Peyer's patch (tissue), 4 donors: ENCODE results near the gene ZNF496. TPM values are rescaled to one million over a fixed set of nuclear protein-coding genes. Genes with fewer than 3 reads are reported as not detected.
A peak's percentile ranks its signal among the peaks of the same experiment; 100 is the strongest.
"Not testable (repeated sequence)": the region's sequence is repeated elsewhere in the genome, so short reads cannot be mapped to it uniquely, and the experiment has no call there.

Experiments
- DNase-seq, 3 donors: peaks; one replicate each; pipeline ENCODE4 v3.0.0-alpha.2; 2017 to 2019
- H3K27ac ChIP-seq, 4 donors: fragments of 200-600 bp; sonication (generic); one replicate each; pipeline ENCODE4 v1.5.1; 2016 to 2019
- H3K27me3 ChIP-seq, 2 donors: fragments of 200-600 bp; sonication (generic); one replicate each; pipeline ENCODE4 v1.5.1; 2019
- H3K36me3 ChIP-seq, 3 donors: fragments of 200-600 bp; sonication (generic); one replicate each; pipeline ENCODE4 v1.5.1; 2016 to 2019
- H3K4me1 ChIP-seq, 4 donors: fragments of 200-600 bp; sonication (generic); one replicate each; pipeline ENCODE4 v1.5.1; 2016 to 2019
- H3K4me3 ChIP-seq, 4 donors: fragments of 200-600 bp; sonication (generic); 1 replicate in 3 of 4; 2 replicates in 1 of 4; pipeline ENCODE4 v1.5.1; 2016 to 2019; ENCODE audit warnings: mild to moderate bottlenecking in 1 of 4
- H3K9me3 ChIP-seq, 4 donors: fragments of 200-600 bp; sonication (generic); one replicate each; pipeline ENCODE4 v1.5.1; 2016 to 2019; ENCODE audit warnings: mild to moderate bottlenecking in 1 of 4
- POLR2A ChIP-seq, 2 donors: fragments of 450-650 bp; IDR thresholded peaks; one replicate each; pipeline ENCODE4 v1.5.1; 2017; ENCODE audit warnings: antibody characterized with exemption in 2 of 2, mild to moderate bottlenecking in 2 of 2, moderate library complexity in 2 of 2
- total RNA-seq, 4 donors: library from RNA; depleted of rRNA; stranded (reverse); fragments of >200 nt; gene quantifications; one replicate each; pipeline ENCODE4 v1.1.0, GENCODE V29; 2016
- TF ChIP-seq, protein P1 (sequence below), 6 experiments: fragments of 450-650 bp in 4 of 6; fragments of 200-600 bp in 2 of 6; sonication (generic) in 1 of 6; IDR thresholded peaks; one replicate each; pipeline ENCODE4 v1.5.1; 2017 to 2019; ENCODE audit warnings: antibody characterized with exemption in 6 of 6, mild to moderate bottlenecking in 3 of 6, moderate library complexity in 1 of 6

Gene ZNF496
- total RNA-seq, 4 donors from 2014 or later = 8.2 to 31.4 (median 23.5) TPM

GRCh38 chr1:247366926-247367645, 35.4 kb upstream of the ZNF496 start:
- H3K4me3 ChIP-seq = no peak overlapping the region
- peaks cover 0 to 11% (median 0%) of the 10 kb centered on the region in 4 donors for H3K9me3 ChIP-seq
- H3K4me1 ChIP-seq = no peaks in the 10 kb centered on the region
- no peak overlapping the region for H3K27ac ChIP-seq
- DNase-seq = no peak
- TF ChIP-seq POLR2A (IDR thresholded peaks at IDR 0.05) = no peak
- TF ChIP-seq, protein P1, sequence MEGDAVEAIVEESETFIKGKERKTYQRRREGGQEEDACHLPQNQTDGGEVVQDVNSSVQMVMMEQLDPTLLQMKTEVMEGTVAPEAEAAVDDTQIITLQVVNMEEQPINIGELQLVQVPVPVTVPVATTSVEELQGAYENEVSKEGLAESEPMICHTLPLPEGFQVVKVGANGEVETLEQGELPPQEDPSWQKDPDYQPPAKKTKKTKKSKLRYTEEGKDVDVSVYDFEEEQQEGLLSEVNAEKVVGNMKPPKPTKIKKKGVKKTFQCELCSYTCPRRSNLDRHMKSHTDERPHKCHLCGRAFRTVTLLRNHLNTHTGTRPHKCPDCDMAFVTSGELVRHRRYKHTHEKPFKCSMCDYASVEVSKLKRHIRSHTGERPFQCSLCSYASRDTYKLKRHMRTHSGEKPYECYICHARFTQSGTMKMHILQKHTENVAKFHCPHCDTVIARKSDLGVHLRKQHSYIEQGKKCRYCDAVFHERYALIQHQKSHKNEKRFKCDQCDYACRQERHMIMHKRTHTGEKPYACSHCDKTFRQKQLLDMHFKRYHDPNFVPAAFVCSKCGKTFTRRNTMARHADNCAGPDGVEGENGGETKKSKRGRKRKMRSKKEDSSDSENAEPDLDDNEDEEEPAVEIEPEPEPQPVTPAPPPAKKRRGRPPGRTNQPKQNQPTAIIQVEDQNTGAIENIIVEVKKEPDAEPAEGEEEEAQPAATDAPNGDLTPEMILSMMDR (IDR thresholded peaks at IDR 0.05) = no peak
- H3K27me3 ChIP-seq = no peaks in the 10 kb centered on the region
- H3K36me3 ChIP-seq = no peaks in the 10 kb centered on the region

- H3K27ac ChIP-seq, H3K4me1 ChIP-seq, H3K4me3 ChIP-seq, DNase-seq, H3K36me3 ChIP-seq, H3K27me3 ChIP-seq: not testable (repeated sequence)
- peaks cover 0 to 11% (median 0%) of the 10 kb centered on the region in 4 donors for H3K9me3 ChIP-seq
Measured at GRCh38 chr1:247366345-247366744, 34.7 kb upstream of the ZNF496 start.

DNA sequence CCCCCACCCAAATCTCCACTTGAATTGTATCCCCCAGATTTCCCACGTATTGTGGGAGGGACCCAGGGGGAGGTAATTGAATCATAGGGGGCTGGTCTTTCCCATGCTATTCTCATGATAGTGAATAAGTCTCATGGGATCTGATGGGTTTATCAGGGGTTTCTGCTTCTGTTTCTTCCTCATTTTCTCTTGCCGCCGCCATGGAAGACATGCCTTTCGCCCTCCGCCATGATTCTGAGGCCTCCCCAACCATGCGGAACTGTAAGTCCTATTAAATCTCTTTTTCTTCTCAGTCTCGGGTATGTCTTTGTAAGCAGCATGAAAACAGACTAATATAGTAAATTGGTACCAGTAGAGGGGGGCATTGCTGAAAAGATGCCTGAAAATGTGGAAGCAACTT, 33.4 kb upstream of the ZNF496 start:
- H3K27me3 ChIP-seq = no peaks in the 10 kb centered on the region
- TF ChIP-seq, protein P1 (IDR thresholded peaks at IDR 0.05) = no peak
- TF ChIP-seq POLR2A (IDR thresholded peaks at IDR 0.05) = no peak
- no peak overlapping the region for H3K27ac ChIP-seq
- peaks cover 0 to 11% (median 0%) of the 10 kb centered on the region in 4 donors for H3K9me3 ChIP-seq
- no peak overlapping the region for H3K4me3 ChIP-seq
- peaks cover 0 to 10% (median 0%) of the 10 kb centered on the region in 4 donors for H3K4me1 ChIP-seq
- DNase-seq = no peak
- no peaks in the 10 kb centered on the region for H3K36me3 ChIP-seq

GRCh38 chr1:247363000-247363399, 31.3 kb upstream of the ZNF496 start:
- not testable (repeated sequence) for DNase-seq, H3K27ac ChIP-seq, H3K36me3 ChIP-seq, H3K4me1 ChIP-seq, H3K27me3 ChIP-seq, H3K4me3 ChIP-seq
- H3K9me3 ChIP-seq = peaks cover 0 to 11% (median 0%) of the 10 kb centered on the region in 4 donors

- peaks cover 0 to 11% (median 0%) of the 10 kb centered on the region in 4 donors for H3K9me3 ChIP-seq
- H3K4me3 ChIP-seq = no peak overlapping the region
- H3K36me3 ChIP-seq = no peaks in the 10 kb centered on the region
- no peak overlapping the region for H3K27ac ChIP-seq
- no peaks in the 10 kb centered on the region for H3K27me3 ChIP-seq
- DNase-seq = no peak
- peaks cover 0 to 10% (median 0%) of the 10 kb centered on the region in 4 donors for H3K4me1 ChIP-seq
- TF ChIP-seq POLR2A (IDR thresholded peaks at IDR 0.05) = no peak
- TF ChIP-seq, protein P1 (IDR thresholded peaks at IDR 0.05) = no peak
Measured at GRCh38 chr1:247362153-247362552, 30.5 kb upstream of the ZNF496 start.

GRCh38 chr1:247360991-247361731, 29.5 kb upstream of the ZNF496 start:
- no peaks in the 10 kb centered on the region for H3K36me3 ChIP-seq
- H3K27me3 ChIP-seq = no peaks in the 10 kb centered on the region
- H3K4me1 ChIP-seq = peaks cover 0 to 10% (median 0%) of the 10 kb centered on the region in 4 donors
- DNase-seq = no peak
- H3K27ac ChIP-seq = peak overlapping the region in 2 of 4 donors; percentile 35 to 63
- no peak for TF ChIP-seq POLR2A (IDR thresholded peaks at IDR 0.05)
- TF ChIP-seq, protein P1 (IDR thresholded peaks at IDR 0.05) = no peak
- no peak overlapping the region for H3K4me3 ChIP-seq
- H3K9me3 ChIP-seq = peaks cover 0 to 11% (median 0%) of the 10 kb centered on the region in 4 donors
